A673 (cell line): ENCODE measurements around the gene WNT3. TPM values are rescaled to one million over a fixed set of nuclear protein-coding genes. Genes with fewer than 3 reads are reported as not detected.

Source experiments
- Bru-seq: library from RNA; stranded (reverse); fragments of 400-500 nt; gene quantifications from one replicate; lab custom pipeline; 2021; lab: Mats Ljungman, UMichigan
- BruChase-seq, 2 experiments: library from RNA; stranded (reverse); fragments of 400-500 nt; gene quantifications; one replicate each; lab custom pipeline; 2021; lab: Mats Ljungman, UMichigan
- BruUV-seq: library from RNA; stranded (reverse); fragments of 400-500 nt; replicated peaks from 2 replicates; lab custom pipeline; 2021; lab: Mats Ljungman, UMichigan
- CTCF ChIA-PET: fragments of 300-600 bp; sonication (Branson Sonifier 250); formaldehyde crosslinking; loops from one replicate; lab custom pipeline; 2022; ENCODE audit warnings: antibody characterized with exemption; lab: Charles Lee
- POLR2A ChIA-PET: fragments of 300-600 bp; sonication (Branson Sonifier 250); formaldehyde crosslinking; loops from one replicate; lab custom pipeline; 2022; ENCODE audit warnings: antibody characterized with exemption; ENCODE audit not compliant: low non-redundant PET; lab: Charles Lee
- DNase-seq: peaks from one replicate; pipeline ENCODE4 v3.0.0-alpha.2; 2015; ENCODE audit warnings: low spot score
- H3K27ac ChIP-seq: fragments of 200-600 bp; sonication (generic); 2 replicates; pipeline ENCODE4 v1.5.1; 2016; ENCODE audit warnings: mixed run types, low read depth, mild to moderate bottlenecking, mixed read lengths, antibody characterized with exemption, low read length; ENCODE audit not compliant: poor library complexity, severe bottlenecking
- H3K27me3 ChIP-seq: fragments of 200-600 bp; sonication (generic); replicated peaks from 2 replicates; pipeline ENCODE4 v1.6.1; 2017; ENCODE audit warnings: mixed run types, low read depth, mild to moderate bottlenecking, mixed read lengths, antibody characterized with exemption, low read length; ENCODE audit not compliant: insufficient read depth, poor library complexity
- H3K36me3 ChIP-seq: fragments of 200-600 bp; sonication (generic); 2 replicates; pipeline ENCODE4 v1.6.1; 2016; ENCODE audit warnings: mixed run types, mild to moderate bottlenecking, mixed read lengths, antibody characterized with exemption, low read length; ENCODE audit not compliant: insufficient read depth, poor library complexity, severe bottlenecking
- H3K4me1 ChIP-seq: fragments of 200-600 bp; sonication (generic); 2 replicates; pipeline ENCODE4 v1.6.1; 2017; ENCODE audit warnings: mixed run types, mild to moderate bottlenecking, mixed read lengths, antibody characterized with exemption, low read length; ENCODE audit not compliant: insufficient read depth, poor library complexity, severe bottlenecking
- H3K4me3 ChIP-seq: fragments of 200-600 bp; sonication (generic); 2 replicates; pipeline ENCODE4 v1.5.1; 2016; ENCODE audit warnings: low read depth, mixed run types, mild to moderate bottlenecking, mixed read lengths, low read length; ENCODE audit not compliant: poor library complexity, severe bottlenecking
- H3K9me3 ChIP-seq: fragments of 200-600 bp; sonication (generic); 2 replicates; pipeline ENCODE4 v1.6.1; 2016; ENCODE audit warnings: mixed run types, low read depth, mild to moderate bottlenecking, mixed read lengths, antibody characterized with exemption, low read length; ENCODE audit not compliant: poor library complexity, severe bottlenecking
- CTCF ChIP-seq: fragments of 300-800, 200-600 bp; sonication (generic); conservative IDR thresholded peaks from 2 replicates; pipeline ENCODE4 v1.5.1; 2017; ENCODE audit warnings: low read depth, mild to moderate bottlenecking, antibody characterized with exemption, low read length, moderate library complexity, mixed read lengths
- EZH2 ChIP-seq: fragments of 200-600 bp; sonication (generic); IDR thresholded peaks from 2 replicates; pipeline ENCODE4 v1.6.1; 2017; ENCODE audit warnings: borderline replicate concordance, low read depth, mild to moderate bottlenecking, mixed read lengths, antibody characterized with exemption, low read length; ENCODE audit not compliant: poor library complexity, severe bottlenecking
- intact Hi-C: fragments of 100-400 bp; cut with micrococcal nuclease; formaldehyde crosslinking; loops from one replicate; pipeline ENCODE4 v1.10.0; 2022; ENCODE audit not compliant: unreplicated experiment
- long read RNA-seq: library from polyadenylated mRNA; stranded (forward); transcript quantifications from one replicate; pipeline ENCODE4 v2.0.0, GENCODE V29; 2022
- total RNA-seq: library from RNA; stranded (reverse); gene quantifications from 2 replicates; pipeline ENCODE4 v1.2.3, GENCODE V29; 2021

Gene WNT3
- total RNA-seq (1.3 and 2.2 TPM in 2 replicates), Bru-seq, nascent RNA (percentile 19 among the genes with signal in this experiment), BruChase-seq, experiment 1, labeled RNA remaining after a 2-hour chase (percentile 29 among the genes with signal in this experiment), BruChase-seq, experiment 2, labeled RNA remaining after a 6-hour chase (percentile 24 among the genes with signal in this experiment)
- long read RNA-seq, partial matches to known transcripts, result 0 of 7 reads
- long read RNA-seq, other reads (novel, unspliced or antisense), result 7 of 7 reads

- CTCF ChIA-PET, result no interaction called here
These were observed at the start of gene WNT3 for GRCh38 chr17:46818316-46818928. Gene WNT3, minus strand, starts transcription at chr17:46818692. Its CDS starts 95 bp downstream, at chr17:46818597.

GRCh38 chr17:46866747-46867146 lies 48.3 kb upstream of the WNT3 start:
- no peak overlapping the region for H3K4me3 ChIP-seq
- no peak for DNase-seq
- H3K27me3 ChIP-seq, result no peaks in the 10 kb centered on the region
- ChIA-PET POLR2A (no interaction called here), CTCF (no interaction called here)
- intact Hi-C loops, result no loop called here
- H3K27ac ChIP-seq, result no peak overlapping the region
- TF ChIP-seq CTCF (no peak), EZH2 (no peak)
- BruUV-seq, result no TSS peak
- no peaks in the 10 kb centered on the region for H3K9me3 ChIP-seq
- H3K36me3 ChIP-seq, result no peaks in the 10 kb centered on the region
- H3K4me1 ChIP-seq, result no peaks in the 10 kb centered on the region

More at GRCh38 chr17:46818316-46818928, at the start of gene WNT3:
- DNase-seq, result peak; percentile 26
- Histone ChIP-seq H3K27me3 (peaks cover 28% of the 10 kb centered on the region), H3K4me1 (no peaks in the 10 kb centered on the region), H3K27ac (no peak within 1 kb of the TSS), H3K36me3 (no peaks in the 10 kb centered on the region), H3K9me3 (no peaks in the 10 kb centered on the region), H3K4me3 (peak within 1 kb of the TSS; percentile 31)
- intact Hi-C loops, result no loop called here
- BruUV-seq, result no TSS peak
- POLR2A ChIA-PET, result no interaction called here
- no peak for TF ChIP-seq CTCF
- TF ChIP-seq EZH2, result no peak

DNA sequence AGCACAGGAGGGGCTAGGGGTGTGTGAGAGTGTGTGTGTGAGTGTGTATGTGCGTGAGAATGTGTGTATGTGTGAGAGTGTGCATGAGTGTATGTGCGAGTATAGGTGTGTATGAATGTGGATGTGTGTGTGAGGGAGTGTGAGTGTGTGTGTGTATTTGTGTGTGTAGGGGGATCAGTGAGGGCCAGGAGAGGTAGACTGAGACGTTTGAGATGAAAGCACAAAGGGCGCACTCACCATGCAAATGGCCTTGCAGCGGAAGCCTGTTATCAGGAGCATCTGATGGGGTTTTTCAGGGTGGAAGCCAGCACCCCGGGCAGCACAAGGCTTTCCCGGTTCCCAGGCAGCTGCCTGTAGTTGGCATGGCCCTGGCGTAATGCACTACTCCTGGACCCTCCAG lies 47.8 kb upstream of the WNT3 start:
- TF ChIP-seq CTCF (no peak), EZH2 (no peak)
- intact Hi-C loops, result no loop called here
- Histone ChIP-seq H3K4me3 (no peak overlapping the region), H3K4me1 (no peaks in the 10 kb centered on the region), H3K36me3 (no peaks in the 10 kb centered on the region), H3K27ac (no peak overlapping the region), H3K27me3 (no peaks in the 10 kb centered on the region), H3K9me3 (no peaks in the 10 kb centered on the region)
- ChIA-PET POLR2A (no interaction called here), CTCF (no interaction called here)
- no TSS peak for BruUV-seq
- DNase-seq, result no peak
